HG03095 (cell line): ENCODE data around the gene GUCY1A2.

Source experiments
- ATAC-seq: cut with Tn5 transposase; IDR thresholded peaks from one replicate; pipeline ENCODE4 v1.9.1; 2021; ENCODE audit warnings: moderate library complexity; ENCODE audit not compliant: unreplicated experiment

Gene GUCY1A2

DNA sequence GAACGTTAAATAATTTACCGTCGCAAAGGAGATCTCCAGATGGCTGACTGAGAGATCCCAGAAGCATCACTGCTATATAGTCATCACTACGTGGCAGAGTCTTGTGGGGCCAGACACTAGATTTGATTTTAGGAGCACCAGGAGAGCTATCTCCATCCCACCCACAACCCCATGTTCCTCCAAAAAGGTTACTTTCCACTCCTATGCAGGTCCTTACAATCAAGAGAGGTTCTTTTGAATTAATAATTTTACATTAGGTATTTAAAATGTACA is 19.4 kb downstream of the GUCY1A2 start:
- ATAC-seq, result no peak

DNA sequence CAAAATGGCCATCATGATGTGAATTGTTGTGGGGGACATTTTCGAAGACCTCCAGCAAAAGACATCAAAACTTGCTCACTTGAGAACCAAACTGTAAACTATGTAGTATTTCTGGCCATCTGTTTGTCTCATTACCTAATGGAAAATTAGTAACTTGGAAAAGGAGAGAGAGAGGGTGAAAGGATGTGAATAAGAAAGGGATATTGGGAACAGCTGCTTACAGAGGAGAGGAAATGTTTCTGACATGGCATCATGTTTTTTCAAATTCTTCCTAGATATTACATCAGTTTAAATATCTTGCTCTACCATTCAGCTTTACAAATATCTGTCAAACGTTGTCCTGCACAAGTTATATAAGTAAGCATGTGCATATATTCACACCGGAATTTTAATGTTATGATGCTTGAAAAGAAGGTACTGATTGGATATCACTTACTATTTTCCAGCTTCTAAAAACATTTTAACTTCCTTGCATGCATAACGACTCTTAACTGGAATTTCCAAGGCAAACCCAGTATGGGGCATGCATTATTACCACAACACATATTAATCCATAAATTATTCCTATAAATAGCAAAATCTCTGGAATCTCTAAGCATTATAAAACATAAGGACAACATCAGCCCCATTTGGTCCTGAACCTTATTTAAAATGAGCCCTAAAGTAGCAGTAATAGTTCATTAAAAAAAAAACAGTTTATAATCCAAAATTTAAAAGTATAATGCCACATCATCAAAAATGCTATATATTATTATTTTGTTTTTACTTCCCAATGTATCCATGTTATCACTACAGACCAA is 20.0 kb downstream of the GUCY1A2 start:
- no peak for ATAC-seq

DNA sequence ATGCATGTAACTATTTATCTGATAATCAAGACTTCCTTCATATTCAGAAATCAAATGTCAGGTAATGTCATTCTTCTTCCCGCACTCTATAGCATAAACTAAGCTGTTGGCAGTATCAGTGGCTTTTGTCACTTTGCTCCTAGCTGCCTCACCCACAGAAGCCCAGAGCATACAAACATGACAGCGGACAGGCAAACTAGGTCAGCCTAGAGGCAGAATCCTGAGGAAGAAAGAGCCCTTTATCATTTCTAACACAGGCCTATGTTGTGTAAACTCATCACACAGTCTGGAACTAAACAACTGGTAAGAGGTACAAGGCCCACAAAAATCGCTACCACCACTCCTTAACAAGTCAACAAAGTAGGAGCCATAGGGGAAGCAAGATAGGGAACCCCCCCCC is 21.0 kb downstream of the GUCY1A2 start:
- ATAC-seq, result no peak

DNA sequence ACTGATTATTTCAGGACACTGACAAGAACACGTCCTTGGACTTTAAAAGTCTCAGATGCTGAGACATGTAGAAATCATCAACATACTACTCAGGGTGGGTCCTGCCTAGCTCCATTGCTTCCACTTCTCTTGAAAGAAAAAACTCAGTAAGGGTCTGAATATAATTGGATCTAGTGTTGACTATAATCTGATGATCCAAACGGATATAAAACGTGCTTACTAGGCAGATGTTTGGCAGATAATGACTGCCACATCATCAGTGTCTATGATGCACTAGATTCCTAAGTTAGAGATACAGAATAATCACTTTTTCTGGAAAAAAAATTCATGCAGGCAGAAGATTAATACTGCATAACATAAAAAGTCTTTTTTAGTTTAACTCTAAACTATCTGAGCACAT is 21.6 kb downstream of the GUCY1A2 start:
- ATAC-seq, result no peak

DNA sequence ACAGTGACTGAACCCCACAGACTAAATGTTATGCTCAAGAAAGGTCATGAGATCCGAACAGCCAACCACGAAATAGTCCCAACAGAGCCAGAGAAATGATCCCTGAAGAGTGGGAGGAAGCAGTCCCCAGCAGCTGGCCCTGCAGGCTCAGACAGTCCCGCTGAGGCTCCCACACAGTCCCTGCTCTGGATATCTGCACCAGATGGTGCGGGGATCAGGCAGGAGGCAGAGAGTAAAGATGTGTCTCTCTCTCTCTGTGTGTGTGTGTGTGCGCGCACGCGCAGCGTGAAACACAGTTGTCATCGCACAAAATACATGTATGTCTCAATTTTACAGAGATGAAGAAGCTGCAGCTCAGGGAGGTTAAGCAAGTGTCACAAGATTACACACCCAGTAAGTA is 27.9 kb downstream of the GUCY1A2 start:
- ATAC-seq, result no peak

DNA sequence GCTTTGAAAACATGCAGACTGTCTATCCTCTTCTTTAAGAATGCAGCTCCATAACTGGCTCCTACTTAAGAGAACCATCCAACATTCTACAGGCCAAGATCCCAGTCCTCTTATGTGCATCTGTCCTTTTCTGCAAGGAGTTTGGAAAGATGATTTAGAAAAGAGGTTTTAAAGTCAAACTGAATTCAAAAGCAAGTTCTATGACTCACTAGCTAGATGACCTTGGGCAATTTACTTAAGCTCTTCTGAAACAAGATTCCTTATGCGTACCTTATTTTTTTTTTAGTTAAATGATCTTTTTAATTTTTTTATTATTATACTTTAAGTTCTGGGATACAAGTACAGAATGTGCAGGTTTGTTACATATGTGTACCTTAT is 29.2 kb downstream of the GUCY1A2 start:
- no peak for ATAC-seq

DNA sequence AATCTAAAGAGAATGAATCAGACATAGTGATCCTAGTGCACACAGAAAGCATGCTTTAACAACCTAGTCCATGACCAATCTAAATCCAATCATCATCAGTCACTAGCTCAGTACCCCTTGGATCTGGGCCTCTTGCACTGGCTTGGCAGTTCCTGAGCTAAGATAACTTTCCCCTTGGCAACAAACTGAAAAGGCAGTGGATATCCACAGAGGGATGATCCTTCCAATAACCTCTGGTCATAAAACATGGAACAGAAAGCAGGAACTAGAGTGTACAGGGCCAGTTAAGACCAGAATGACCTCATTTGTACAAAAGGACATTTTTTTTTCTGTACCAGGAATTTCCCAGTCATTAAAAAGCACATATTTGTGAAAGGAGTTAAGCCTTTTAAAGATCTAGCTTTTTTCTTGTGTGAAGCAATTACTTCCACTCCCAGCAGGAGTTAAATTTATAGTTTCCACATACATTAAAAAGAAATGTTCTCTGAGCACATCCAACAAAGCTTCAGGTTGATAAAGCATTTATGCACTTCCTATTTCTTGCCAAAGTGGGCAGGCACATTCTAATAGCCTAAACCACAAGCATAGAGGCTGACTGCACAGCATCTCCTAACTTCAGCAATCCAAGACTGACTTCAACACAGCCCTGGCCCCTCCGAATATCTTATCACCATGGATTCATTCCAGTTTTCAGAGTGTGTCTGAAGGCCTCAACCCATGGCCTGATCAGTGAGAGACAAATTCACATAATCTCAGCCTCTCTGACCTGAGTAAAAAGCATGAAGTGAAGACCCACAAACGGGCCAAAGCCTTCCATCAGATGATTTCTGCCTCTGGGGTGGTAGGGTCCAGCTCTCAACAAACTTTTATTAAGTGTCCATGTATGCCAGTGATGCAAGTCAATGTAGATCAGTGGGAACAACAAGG is 29.9 kb downstream of the GUCY1A2 start:
- ATAC-seq, result no peak

DNA sequence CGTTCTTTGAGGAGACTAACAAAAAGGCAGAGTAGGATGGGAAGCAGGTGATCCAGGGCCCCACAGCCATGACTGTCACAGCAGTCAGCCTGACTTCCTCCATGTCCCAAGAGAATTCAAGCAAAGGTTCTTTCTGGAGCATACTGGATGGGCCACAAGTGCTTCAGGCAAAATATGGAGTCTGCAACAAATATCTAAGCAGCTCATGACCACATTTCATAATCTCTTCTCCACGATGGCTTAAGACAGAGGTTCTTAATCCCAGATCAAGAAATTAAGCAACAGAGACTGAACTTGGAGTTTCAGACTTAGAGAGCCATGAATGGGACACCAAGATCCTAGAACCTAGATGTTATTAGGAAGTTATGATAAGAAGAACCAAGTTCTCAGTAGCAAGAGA is 31.6 kb downstream of the GUCY1A2 start:
- ATAC-seq, result no peak

DNA sequence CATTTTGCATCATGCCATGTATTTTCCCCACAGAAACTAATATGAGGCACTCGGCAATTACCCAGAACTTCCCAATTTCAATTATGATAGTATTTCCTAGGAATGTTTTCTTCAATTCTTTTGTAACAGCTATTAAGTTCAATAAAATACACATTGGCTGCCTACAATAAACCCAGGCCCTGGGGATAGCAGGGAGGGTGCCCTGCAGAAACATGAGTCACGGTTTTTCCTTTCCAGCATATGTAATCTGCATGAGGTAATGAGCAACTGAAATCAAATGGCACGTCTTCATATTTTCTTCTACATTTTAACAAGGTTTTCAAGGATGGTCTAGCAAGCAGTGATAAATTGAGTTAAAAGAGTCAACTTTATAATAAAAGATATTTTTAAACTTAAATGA is 32.0 kb downstream of the GUCY1A2 start:
- no peak for ATAC-seq

DNA sequence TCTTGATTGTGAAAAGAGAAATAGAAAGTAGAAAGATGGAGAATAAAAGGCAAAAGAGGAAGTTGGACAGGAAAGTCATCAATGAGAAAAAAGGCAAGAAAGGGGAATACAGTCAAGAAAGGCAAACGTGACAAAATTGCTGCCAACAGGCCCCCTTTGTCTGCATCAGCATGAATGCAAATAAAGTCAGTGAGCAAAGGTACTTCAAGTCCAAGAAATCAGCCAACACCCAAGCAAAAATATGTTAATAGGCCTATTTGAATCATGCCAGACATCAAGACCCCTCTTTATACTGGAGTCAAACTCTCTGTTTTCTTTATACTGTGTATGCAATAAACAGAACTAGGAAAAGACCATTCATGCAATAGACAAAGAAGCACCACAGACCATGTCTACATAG is 34.3 kb downstream of the GUCY1A2 start:
- no peak for ATAC-seq

DNA sequence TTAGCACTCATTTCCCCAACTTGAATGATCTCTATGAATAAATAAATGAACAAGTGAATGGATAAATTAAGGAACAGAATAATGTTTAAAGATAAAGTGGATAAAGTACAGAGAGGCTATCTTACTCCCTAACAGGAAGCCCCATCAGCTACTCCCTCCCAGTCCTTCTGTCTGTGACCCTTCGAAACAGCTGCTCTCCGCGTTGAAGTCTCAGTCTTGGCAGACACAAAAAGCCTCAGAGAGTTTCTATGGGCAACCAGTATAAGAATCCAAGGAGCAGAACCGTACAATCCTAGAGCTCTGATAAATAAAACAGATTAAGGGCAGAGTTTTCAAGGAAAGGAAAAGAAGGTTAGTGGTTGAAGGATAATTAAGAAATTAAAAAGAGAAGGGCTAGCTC is 35.0 kb downstream of the GUCY1A2 start:
- no peak for ATAC-seq

DNA sequence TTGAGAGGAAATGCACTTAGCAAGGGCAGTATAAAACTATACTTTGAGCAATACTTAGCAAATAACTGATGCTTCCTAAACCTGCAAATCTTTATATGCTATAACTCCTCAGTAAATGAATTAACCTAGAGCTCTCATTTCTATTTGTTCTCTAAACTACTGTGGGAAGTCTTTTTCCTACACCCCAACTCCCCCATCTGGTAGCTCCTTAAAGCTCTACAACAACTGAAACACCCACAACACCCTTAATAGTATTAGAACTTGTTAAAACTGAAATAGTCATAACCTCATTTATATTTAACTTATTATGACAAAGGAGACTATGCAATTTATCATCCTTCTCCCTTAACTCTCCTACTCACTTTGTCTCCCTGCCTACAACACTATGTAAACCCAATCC is 43.4 kb downstream of the GUCY1A2 start:
- ATAC-seq, result no peak

DNA sequence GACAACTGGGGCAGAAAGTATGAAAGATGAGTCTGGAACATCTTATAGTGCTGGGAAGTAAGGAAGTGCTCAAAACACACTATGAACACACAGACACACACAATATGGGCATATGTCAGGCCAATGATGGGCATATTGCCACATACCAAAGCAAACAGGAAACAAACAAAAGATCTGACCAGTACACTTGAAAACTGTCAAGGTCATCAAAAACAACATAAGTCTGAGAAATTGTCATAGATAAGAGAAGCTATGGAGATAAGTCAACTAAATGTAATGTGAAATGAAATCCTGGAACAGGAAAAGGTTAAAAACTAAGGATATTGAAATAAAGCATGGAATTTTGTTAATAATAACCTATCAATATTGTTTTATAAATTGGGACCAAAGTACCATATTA is 46.4 kb downstream of the GUCY1A2 start:
- no peak for ATAC-seq

DNA sequence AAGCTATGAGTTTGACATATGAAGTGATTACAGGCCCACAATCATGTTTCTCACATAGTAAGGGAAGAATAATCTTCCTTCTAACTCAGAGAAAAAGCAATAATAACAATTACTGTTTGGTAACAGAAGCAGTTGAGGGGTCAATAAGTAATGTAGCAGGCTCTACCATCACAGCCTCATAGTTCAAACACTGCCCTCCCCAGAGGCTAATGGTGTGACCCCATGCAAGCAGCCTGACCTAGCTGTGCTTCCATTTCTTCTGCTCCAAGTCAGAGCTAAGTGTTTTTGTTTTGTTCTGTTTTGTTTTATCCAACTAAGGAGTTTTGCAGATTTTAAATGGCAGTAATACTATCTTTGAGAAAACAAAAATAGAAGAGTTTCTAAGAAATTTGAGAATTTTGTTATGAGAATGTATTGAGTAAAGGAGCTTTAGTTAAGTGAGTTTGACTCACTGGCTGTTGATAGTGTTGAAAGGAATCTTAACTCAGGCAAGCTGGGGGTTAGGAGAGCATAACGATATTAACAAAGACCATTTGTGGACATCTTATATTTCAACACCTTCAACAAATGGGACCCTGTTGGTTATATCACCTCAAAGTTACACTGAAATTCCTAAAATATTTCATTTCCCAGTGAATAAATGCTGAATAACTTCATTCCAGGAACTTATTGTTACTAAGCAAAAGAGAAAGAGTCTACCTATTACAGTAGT is 48.5 kb downstream of the GUCY1A2 start:
- no peak for ATAC-seq

DNA sequence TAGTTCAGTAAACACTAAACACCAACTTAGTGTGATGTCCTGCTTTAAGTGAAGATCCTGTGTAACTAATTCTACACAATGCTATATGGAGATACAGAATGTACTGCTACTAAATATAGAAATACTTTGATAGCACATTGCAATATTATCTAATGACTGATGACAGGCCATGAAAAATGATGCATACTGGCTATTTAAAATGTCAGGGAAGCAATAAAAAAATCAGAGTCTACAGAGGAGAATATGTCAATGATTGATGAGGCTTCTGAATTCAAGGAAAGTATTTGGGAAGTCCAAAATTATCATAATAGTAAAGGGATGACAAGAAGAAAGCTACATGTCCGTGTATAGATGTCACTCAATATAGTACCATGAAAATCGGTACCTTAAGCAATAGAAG is 55.3 kb downstream of the GUCY1A2 start:
- no peak for ATAC-seq

DNA sequence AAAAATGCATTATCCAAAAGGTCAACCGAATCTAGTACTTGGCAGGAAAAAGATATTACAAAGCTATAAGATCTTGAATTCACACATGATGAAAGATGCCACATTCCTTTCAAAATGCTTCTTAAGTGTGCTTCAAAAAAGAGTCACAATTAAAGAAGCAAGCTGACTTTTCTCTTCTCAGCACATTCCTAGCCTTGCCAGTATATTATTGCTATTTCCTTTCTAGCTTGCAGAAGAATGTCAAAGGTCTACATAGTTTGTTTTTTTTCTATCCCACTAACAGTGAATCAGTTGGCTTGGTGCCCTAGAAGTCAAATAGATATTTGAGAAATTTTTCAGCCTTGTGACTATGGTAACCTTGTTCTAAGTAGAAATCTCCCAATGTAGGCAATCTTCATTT is 56.8 kb downstream of the GUCY1A2 start:
- ATAC-seq, result no peak

DNA sequence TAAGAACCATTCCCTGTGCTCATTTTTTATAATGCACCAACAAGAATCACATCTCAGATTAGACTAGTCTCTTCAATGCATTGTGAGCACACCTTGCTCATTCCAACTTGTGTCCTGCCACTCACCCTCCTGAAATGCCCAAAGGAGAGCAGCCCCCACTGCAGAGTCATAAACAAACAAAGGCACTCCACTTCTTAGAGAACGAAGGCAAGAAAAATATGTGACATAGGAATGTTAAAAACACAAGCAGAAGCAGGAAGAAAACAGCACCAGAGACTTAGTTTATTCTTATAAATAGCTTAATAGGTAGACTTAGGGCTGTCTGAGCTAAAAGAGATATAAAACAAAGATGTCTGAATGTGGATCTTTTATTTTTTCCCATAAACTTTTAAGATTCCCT is 57.2 kb downstream of the GUCY1A2 start:
- ATAC-seq, result no peak

DNA sequence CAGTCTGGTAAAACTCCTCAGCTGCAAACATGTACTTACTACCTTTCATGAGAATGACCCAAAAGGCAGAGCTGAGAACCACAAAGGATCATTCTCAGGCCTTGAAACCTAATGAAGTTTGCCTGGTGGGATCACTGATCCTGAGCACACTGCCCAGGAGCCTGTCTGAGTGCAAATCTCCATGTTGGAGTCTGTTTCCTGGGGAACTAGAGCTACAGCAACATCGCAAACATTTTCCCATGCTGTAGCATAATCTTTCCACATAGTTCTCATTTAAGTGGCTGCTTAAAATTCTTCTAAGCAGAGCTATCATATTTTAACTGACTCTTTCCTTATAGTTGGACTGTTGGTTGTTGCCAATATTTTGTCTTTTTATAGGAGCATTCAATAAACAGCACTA is 58.5 kb downstream of the GUCY1A2 start:
- ATAC-seq, result no peak

DNA sequence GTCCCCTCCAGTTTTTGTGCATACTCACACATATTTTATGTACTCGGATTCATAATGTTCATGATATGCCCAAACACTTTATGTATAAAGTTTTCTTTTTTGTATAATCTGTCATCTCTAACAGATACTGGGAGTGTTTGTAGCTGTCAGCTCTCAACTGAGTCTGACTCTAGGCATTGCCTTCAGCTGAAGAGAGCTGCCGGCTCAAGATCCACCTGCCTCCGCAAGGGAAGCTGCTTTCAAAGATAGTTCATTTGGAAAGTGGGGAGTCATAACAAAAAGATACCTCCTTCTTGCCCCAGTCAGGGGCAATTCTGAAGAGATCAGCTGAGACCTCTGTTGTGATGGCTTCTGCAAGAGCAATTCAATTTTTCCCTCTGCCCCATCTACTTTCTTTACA is 58.9 kb downstream of the GUCY1A2 start:
- ATAC-seq, result no peak

DNA sequence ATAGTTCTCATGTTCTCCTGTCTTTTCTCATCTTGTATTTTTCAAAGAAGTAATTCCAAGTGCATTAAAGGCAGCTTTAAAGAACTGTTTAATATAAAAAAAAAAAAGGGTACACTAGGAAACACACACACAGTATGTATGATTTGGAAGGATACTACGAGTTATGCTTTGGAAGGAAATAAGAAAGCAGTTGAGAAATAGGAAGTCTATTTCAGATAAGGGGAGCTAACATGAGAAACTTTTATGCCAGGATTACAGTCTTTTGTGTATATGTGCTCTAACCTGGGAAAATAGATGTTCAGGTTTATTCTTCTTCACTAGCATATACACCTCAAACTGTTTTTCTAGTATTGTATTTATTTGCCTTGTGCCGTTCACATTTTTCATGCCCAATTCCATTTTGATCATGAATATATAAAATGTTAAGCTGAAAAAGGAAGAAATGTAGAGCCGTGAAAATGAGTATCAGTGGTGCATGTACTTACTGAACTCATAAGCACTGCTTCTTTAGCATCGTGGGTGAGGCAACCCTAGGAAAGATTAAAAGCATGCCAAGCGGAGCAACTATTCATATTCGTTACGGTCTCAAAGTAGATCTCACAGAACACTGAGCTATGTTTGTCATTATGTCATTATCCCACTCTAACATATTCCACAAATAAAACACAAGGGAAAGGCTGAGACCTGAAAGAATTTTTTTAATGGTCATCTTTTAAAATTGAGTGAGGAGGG is 59.6 kb downstream of the GUCY1A2 start:
- ATAC-seq, result no peak

DNA sequence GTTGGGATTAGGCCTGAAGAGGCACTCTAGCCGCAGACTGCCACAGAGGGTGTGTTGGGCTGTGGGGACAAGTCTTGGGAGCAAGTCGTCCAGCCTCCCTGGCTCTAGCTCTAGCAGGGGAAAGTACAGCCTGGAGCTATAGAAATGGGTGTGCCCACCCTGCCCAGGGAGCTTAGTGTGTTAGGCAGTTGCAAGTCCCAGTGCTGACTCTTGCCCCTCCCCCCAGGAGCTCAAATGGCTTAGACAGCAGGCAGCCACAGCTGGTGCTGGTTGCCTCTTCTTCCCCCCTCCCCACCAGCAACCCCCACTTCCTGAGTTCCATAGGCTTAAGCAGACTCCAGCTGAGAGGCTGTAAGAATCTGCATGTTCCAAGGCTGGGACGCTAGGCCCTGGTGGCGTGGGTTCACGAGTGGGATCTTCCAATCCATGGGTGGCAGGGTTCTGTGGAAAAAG is 61.2 kb downstream of the GUCY1A2 start:
- ATAC-seq, result no peak
